BLaER1 (cell line): ENCODE results near the gene LONRF3.
A peak's percentile ranks its signal among the peaks of the same experiment; 100 is the strongest.

ENCODE experiments used
- H3K27ac ChIP-seq: shearing (Covaris generic); formaldehyde crosslinking; 2 replicates; pipeline ENCODE4 v1.8.1; 2022
- H3K27me3 ChIP-seq: shearing (Covaris generic); formaldehyde crosslinking; 2 replicates; pipeline ENCODE4 v1.8.1; 2022
- H3K36me3 ChIP-seq: shearing (Covaris generic); formaldehyde crosslinking; 2 replicates; pipeline ENCODE4 v1.8.1; 2022
- H3K4me1 ChIP-seq: shearing (Covaris generic); formaldehyde crosslinking; 2 replicates; pipeline ENCODE4 v1.8.1; 2022
- H3K4me2 ChIP-seq: shearing (Covaris generic); formaldehyde crosslinking; 2 replicates; pipeline ENCODE4 v1.8.1; 2022
- H3K4me3 ChIP-seq: shearing (Covaris generic); formaldehyde crosslinking; 2 replicates; pipeline ENCODE4 v1.8.1; 2022
- H3K9ac ChIP-seq: shearing (Covaris generic); formaldehyde crosslinking; 2 replicates; pipeline ENCODE4 v1.8.1; 2022
- H3K9me3 ChIP-seq: shearing (Covaris generic); formaldehyde crosslinking; 2 replicates; pipeline ENCODE4 v1.8.1; 2022
- H4K20me1 ChIP-seq: shearing (Covaris generic); formaldehyde crosslinking; 2 replicates; pipeline ENCODE4 v1.8.1; 2022
- Cebpa-rat ChIP-seq: shearing (Covaris generic); IDR thresholded peaks from 2 replicates; pipeline ENCODE4 v1.8.1; 2022

The LONRF3 gene

DNA sequence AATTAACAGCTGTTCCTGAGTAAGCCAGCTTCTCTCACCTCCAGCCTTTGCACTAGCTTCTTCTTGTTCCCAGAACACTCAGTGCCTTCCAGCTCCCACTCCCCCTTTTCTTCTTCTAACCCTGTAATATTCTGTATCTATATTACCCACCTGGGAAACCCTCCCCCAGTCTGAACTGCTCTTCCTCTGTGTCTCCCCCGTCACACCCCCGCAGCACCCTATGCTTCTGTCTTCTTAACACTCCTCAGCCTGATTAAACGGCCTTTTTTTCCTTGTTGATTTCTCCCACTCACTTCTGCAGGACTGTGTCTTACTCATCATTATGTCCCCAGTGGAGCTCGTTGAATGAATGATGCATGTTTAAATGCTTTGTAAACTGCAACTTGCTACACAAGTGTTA is 9.0 kb upstream of the LONRF3 start:
- no peaks in the 10 kb centered on the region for H4K20me1 ChIP-seq
- H3K4me3 ChIP-seq: no peak overlapping the region
- TF ChIP-seq Cebpa-rat: no peak
- no peaks in the 10 kb centered on the region for H3K27me3 ChIP-seq
- peaks cover 20% of the 10 kb centered on the region for H3K4me1 ChIP-seq
- H3K27ac ChIP-seq: no peak overlapping the region
- H3K9me3 ChIP-seq: no peaks in the 10 kb centered on the region
- no peak overlapping the region for H3K9ac ChIP-seq
- H3K36me3 ChIP-seq: no peaks in the 10 kb centered on the region
- no peak overlapping the region for H3K4me2 ChIP-seq

DNA sequence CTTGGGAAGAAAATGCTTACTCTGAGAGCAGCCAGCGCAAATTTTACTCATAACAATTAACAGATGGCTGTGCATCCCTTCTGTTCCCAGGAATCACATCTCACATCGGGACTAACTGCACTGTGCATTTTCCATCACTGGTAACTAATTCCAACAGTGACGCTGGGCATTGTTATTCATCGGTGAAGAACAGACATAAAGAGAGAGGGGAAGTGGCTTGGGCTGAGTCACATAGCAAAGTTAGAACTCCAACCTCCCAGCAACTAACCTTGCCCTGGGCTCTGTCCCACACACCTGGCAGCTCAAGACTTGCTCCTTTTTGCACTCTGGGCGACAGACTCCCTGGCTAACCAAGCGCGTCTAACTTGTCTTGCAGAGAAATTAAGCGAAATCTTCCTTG is 6.4 kb upstream of the LONRF3 start:
- Histone ChIP-seq H3K4me3 (no peak overlapping the region), H3K4me2 (no peak overlapping the region), H3K27ac (no peak overlapping the region), H3K27me3 (peaks cover 3% of the 10 kb centered on the region), H4K20me1 (no peaks in the 10 kb centered on the region), H3K4me1 (peaks cover 20% of the 10 kb centered on the region), H3K9me3 (0 out of 2 replicates have a peak, but pooled peaks cover under 1% of the 10 kb centered on the region), H3K36me3 (no peaks in the 10 kb centered on the region), H3K9ac (no peak overlapping the region)
- TF ChIP-seq Cebpa-rat: no peak

DNA sequence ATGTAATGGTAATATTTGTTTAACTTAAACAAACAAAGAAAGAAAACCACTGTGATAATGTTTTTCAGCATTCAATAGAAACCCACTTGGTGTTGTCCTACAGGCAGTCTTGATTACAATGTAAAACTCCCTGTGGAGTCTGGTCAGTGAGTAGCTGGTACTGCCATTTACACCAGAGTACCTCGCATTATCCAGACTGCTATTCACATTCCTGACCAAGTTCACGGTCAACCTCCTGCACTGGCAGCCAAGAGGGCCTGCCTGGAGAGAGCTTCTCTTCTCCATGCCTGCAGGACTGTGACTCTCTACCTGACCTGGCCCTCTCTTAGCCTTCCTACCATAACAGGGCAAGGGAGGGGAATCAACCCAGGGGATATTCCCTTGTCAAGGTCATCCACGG is 2.9 kb upstream of the LONRF3 start:
- Histone ChIP-seq H3K27ac (no peak overlapping the region), H3K9ac (no peak overlapping the region), H3K27me3 (peaks cover 13% of the 10 kb centered on the region), H3K36me3 (no peaks in the 10 kb centered on the region), H3K4me2 (no peak overlapping the region), H3K9me3 (peaks cover 28% of the 10 kb centered on the region), H3K4me1 (peaks cover 10% of the 10 kb centered on the region; the same call in 1 of the 2 replicates), H4K20me1 (0 out of 2 replicates have a peak, but pooled peaks cover under 1% of the 10 kb centered on the region), H3K4me3 (no peak overlapping the region)
- TF ChIP-seq Cebpa-rat: no peak

DNA sequence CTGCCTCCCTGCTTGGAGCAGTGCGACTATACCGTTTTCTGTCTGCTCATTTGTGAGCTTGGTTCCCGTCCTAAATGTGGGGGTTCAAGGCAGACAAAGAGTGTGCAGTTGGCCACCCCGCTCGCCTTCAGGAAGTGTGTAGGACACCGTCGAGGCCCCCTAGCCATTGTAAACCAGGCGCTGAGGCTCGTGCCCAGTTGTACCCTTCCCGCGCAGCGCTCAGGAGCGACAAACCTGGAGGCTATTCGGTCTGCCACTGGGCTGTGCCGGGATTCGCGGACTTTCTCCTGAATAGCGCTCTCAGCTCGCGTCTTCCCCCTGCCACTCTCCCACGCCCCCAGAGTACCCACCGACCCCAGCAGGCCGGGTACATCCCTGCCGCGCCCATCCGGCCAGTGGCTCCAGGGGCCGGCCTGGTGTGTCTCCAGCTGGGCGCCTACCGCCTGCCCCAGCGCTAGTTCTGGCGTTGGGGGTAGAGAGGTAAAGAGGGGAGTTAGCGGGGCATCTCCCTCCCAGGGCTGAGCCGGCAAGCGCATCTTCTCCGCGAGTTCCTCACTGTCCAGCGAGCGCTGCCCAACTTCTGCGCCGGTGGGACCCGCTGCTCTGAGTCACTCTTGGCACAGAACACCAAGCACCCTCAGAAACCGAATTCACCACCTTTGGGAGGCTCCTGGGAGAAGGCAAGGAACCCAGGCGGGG is 880 bp upstream of the LONRF3 start:
- Histone ChIP-seq H3K27ac (peak overlapping the region; percentile 87; the same call in 1 of the 2 replicates), H3K9ac (no peak overlapping the region), H3K4me2 (peak overlapping the region; percentile 70), H3K36me3 (0 out of 2 replicates have a peak, but pooled peaks cover 3% of the 10 kb centered on the region), H4K20me1 (peaks cover 19% of the 10 kb centered on the region), H3K9me3 (peaks cover 28% of the 10 kb centered on the region), H3K27me3 (peaks cover 13% of the 10 kb centered on the region), H3K4me3 (peak overlapping the region; percentile 77), H3K4me1 (peaks cover 26% of the 10 kb centered on the region)
- TF ChIP-seq Cebpa-rat: no peak

DNA sequence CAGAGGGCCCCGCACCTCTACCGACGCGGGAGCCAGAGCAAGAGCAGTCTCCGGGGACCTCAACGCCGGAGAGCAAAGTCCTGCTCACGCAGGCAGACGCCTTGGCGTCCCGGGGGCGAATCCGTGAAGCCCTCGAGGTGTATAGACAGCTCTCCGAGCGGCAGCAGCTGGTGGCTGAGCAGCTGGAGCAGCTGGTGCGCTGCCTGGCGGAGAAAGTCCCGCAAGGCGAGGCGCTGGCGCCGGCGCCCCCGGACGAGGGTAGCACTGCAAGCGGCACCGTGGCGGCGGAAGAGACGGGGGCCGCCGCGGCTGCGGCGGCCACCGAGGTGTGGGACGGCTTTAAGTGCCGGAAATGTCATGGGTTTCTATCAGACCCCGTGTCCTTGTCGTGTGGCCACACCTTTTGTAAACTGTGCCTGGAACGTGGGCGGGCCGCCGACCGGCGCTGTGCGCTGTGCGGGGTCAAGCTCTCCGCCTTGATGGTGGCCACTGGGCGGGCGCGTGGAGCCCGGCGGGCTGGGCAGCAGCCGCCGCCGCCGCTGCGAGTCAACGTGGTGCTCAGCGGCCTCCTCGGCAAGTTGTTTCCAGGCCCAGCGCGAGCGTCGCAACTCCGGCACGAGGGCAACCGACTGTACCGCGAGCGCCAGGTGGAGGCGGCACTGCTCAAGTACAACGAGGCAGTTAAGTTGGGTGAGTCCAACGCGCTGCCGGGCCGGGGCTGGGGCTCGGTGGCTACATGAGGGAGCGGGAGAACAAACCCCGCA is 672 bp downstream of the LONRF3 start:
- Histone ChIP-seq H3K4me3 (peak overlapping the region; percentile 77), H3K27ac (peak overlapping the region; percentile 87), H3K9me3 (peaks cover 28% of the 10 kb centered on the region), H3K4me1 (peaks cover 21% of the 10 kb centered on the region), H3K9ac (peak overlapping the region; percentile 85), H3K36me3 (peaks cover 12% of the 10 kb centered on the region; the same call in 1 of the 2 replicates), H4K20me1 (peaks cover 19% of the 10 kb centered on the region), H3K27me3 (peaks cover 13% of the 10 kb centered on the region), H3K4me2 (peak overlapping the region; percentile 70)
- TF ChIP-seq Cebpa-rat: no peak

DNA sequence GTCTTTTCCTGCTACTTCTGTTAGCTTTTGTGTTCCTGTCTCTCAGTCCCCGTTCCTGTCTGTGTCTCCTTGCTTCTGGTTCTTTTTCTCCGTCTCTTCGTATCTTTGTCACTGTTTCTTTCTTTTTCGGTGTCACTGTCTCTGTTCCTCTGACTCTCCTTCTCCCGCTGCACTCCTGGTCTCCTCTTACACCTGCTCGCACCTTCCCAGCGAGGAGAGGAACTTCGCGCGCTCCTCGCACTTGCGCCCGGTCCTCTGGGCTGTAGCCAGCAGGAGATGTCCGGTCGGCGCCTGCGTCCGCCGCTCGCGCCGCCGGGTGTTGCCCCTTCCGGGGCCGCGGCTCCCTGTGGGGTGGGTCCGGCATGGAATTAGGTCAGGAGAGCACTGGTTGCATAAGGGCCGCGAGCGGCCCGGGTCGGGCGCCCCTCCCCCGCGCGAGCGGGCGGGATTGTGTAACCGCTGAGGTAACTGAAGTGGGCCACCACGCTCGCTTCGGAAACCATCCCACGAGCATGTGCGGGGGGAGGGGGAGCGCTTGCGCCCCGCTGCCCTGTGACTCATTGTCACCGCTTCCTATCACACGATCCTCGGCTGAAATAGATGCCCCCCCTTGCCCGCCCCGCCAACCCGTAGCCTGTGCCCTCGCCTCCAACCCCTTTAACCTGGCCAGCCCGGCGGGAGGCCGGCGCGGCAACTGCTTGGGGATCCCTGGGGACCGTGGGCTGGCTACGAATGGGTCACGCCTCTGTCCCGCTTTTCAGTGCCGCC is 1.6 kb downstream of the LONRF3 start:
- Histone ChIP-seq H3K27ac (peak overlapping the region; percentile 87), H3K4me1 (peaks cover 21% of the 10 kb centered on the region), H3K27me3 (peaks cover 13% of the 10 kb centered on the region), H4K20me1 (peaks cover 19% of the 10 kb centered on the region), H3K9me3 (peaks cover 28% of the 10 kb centered on the region), H3K4me3 (peak overlapping the region; percentile 77), H3K9ac (peak overlapping the region; percentile 85), H3K36me3 (peaks cover 19% of the 10 kb centered on the region), H3K4me2 (peak overlapping the region; percentile 70)
- peak; percentile 91 for TF ChIP-seq Cebpa-rat

DNA sequence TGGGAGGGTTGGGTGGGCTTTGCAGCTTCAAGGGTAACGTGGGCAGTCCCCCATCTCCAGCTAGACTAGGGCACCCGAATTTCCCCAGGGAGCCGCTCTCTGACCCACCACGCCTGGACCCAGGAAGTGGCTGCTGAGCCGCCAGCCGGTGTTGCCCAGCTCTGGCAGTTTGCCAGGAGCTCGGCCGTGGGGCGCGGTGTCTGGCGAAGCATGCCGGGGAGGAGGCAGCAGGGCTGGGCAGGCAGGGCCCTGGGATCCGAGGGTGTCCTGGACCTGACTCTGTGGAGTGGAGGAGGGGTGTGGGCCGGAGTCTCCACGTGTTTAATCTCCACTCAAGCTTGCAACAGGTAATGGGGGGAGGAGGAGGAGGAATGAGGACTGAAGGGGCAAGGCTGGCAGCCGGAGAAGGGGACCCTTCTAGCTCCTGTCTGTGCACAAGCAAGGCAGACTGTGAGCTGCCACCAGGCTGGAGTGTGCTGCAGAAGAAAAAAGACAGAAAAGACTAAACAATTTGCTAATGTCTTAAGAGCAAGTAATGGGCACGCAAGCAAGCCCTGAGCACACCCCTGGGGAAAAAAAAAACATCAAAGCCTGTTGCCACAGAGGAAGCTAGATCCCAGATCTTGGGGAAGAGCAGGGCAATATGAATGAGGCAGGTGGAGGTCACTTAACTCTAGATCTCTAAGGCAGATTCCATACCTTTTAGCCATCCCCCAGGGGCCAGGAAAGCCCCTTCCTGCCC is 2.4 kb downstream of the LONRF3 start:
- peaks cover 13% of the 10 kb centered on the region for H3K27me3 ChIP-seq
- H3K9ac ChIP-seq: peak overlapping the region; percentile 85
- no peak for TF ChIP-seq Cebpa-rat
- peaks cover 19% of the 10 kb centered on the region for H4K20me1 ChIP-seq
- peak overlapping the region; percentile 77 for H3K4me3 ChIP-seq
- H3K9me3 ChIP-seq: peaks cover 28% of the 10 kb centered on the region
- H3K27ac ChIP-seq: peak overlapping the region; percentile 87
- H3K36me3 ChIP-seq: peaks cover 24% of the 10 kb centered on the region
- H3K4me2 ChIP-seq: peak overlapping the region; percentile 70
- H3K4me1 ChIP-seq: peaks cover 21% of the 10 kb centered on the region

DNA sequence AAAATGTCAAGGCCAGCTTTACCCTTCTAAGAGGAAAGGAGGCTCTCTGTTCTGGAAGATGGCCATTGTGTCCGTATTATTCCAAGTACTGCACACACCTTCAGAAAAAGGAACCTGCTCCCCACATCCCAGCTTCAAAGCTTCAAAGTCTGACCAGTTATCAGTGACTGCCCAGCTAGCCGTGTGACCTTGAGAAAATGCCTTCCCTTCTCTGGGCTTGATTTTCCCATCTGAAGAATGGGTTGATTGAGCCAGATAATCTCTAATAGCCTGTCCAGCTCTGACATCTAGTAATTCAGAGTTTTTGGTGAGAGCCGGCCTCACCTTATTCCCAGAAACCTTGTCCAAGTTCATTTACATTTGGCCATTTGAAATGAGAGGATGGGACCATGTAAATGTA is 3.0 kb downstream of the LONRF3 start:
- Histone ChIP-seq H3K27ac (no peak overlapping the region), H3K4me2 (peak overlapping the region; percentile 70)
- no peak for TF ChIP-seq Cebpa-rat

DNA sequence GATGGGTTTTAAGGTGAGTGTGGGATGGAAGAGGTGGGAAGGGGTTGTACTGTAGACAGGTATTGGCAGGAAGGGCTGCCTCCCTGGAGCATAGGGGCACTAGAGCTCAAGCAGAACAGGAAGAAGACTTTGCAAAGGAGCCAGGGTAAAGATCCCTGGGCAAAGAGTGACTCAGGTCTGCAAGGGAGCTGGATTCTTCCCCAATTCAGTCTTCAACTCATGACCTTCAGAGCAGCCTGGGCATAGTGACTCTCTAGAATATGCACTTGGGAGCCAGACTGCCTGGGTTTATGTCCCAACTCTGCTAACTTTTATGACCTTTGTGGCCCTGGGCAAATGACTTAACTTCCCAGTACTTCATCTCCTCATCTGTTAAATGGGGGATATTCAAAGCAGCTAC is 4.0 kb downstream of the LONRF3 start:
- peaks cover 21% of the 10 kb centered on the region for H3K4me1 ChIP-seq
- H3K27ac ChIP-seq: no peak overlapping the region
- peaks cover 40% of the 10 kb centered on the region for H3K36me3 ChIP-seq
- H3K9me3 ChIP-seq: peaks cover 23% of the 10 kb centered on the region
- H4K20me1 ChIP-seq: peaks cover 19% of the 10 kb centered on the region
- no peak overlapping the region for H3K4me2 ChIP-seq
- H3K27me3 ChIP-seq: peaks cover 5% of the 10 kb centered on the region
- no peak for TF ChIP-seq Cebpa-rat
- H3K4me3 ChIP-seq: no peak overlapping the region
- H3K9ac ChIP-seq: no peak overlapping the region

More for the DNA sequence above, 3.0 kb downstream of the LONRF3 start:
- Histone ChIP-seq H3K4me3 (peak overlapping the region; percentile 77; the same call in 1 of the 2 replicates), H3K27me3 (peaks cover 13% of the 10 kb centered on the region), H3K9me3 (peaks cover 28% of the 10 kb centered on the region), H3K36me3 (peaks cover 30% of the 10 kb centered on the region), H3K4me1 (peaks cover 21% of the 10 kb centered on the region), H3K9ac (no peak overlapping the region), H4K20me1 (peaks cover 19% of the 10 kb centered on the region)
